ENCODE measurements around the gene ST8SIA6.

Gene ST8SIA6

GRCh38 chr10:17387861-17388503 is 66.4 kb downstream of the ST8SIA6 start:
- DNase-seq (ENCODE audit: low read depth in 2 of 3, low spot score in 1 of 3): no peak

- DNase-seq (ENCODE audit: low read depth in 2 of 3, low spot score in 1 of 3): no peak
Measured at GRCh38 chr10:17386616-17387075, 67.7 kb downstream of the ST8SIA6 start.

DNA sequence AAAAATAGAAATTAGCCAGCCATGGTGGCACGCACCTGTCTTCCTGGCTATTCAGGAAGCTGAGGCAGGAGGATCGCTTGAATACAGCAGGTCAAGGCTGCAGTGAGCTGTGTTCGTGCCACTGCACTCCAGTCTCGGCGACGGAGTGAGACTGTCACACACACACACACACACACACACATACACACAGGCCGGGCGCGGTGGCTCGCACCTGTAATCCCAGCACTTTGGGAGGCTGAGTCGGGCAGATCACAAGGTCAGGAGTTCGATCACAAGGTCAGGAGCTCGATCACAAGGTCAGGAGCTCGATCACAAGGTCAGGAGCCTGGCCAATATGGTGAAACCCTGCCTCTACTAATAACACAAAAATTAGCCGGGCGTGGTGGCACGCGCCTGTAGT is 68.4 kb downstream of the ST8SIA6 start:
- DNase-seq (ENCODE audit: low read depth in 2 of 3, low spot score in 1 of 3): no peak

DNA sequence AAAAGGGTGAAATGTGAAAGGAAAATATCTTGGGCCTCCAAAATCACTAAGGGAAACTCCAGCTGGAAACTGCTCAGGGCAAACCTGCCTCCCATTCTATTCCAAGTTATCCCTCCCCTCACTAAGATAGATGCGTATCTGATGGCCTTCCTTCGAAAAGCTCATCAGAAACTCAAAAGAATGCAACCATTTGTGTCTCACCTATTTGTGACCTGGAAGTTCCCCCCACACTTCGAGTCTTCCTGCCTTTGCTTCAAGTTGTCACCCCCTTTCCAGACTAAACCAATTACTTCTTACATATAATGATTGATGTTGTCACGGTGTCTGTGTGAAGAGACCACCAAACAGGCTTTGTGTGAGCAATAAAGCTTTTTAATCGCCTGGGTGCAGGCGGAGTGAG is 69.3 kb downstream of the ST8SIA6 start:
- DNase-seq (ENCODE audit: low read depth in 2 of 3, low spot score in 1 of 3): no peak

- no peak for DNase-seq (ENCODE audit: low read depth in 2 of 3, low spot score in 1 of 3)
Measured at GRCh38 chr10:17383801-17384555, 70.4 kb downstream of the ST8SIA6 start.

DNA sequence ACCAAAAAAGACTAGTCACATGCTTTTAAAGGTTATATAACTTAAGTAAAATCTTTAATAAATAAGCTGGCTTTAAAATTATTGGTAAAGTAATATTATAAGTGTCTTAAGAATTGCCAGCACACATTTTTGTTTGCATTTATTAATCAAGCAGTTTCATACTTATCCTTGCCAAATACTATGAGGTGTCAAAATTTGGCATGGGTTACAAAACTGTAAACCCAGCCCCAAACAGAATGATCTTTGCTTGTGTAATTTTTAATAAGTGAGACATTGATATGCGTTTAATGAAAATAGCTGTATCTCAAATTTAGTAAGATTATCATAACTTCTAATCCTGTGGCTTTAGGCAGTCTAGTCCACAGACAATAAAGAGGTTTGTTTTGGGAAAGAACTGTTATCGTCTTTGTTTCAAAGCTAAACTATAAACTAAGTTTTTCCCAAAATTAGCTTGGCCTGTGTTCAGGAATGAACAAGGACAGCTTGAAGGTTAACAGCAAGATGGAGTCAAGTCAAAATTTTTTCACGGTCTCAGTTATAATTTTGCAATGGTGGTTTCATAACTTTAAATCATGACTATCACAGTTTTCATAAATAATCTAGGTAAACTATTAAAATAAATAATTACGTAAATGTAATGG is 72.8 kb downstream of the ST8SIA6 start:
- DNase-seq (ENCODE audit: low read depth in 2 of 3, low spot score in 1 of 3): no peak

- DNase-seq (ENCODE audit: low read depth in 2 of 3, low spot score in 1 of 3): no peak
Measured at GRCh38 chr10:17380888-17381287, 73.5 kb downstream of the ST8SIA6 start.

DNA sequence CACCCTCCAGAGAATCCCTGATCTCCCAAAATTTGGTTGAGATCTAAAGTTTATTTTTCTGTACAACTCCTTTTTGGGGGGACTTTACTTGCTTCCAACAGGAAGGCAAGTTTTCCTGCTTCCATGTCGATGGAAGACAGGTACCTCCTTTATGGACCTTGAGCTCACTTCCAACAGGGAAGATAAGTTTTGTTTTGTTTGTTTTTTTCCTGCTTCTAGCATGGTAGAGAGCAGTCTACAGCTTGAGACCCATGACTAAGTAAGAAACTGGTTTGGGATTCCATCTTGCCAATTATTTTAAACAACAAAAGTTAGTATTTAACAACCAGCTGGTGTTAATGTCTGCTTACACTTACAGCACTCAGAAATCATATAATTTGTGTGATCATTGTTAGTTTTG is 74.4 kb downstream of the ST8SIA6 start:
- no peak for DNase-seq (ENCODE audit: low read depth in 2 of 3, low spot score in 1 of 3)

- no peak for DNase-seq (ENCODE audit: low read depth in 2 of 3, low spot score in 1 of 3)
Measured at GRCh38 chr10:17379151-17379690, 75.2 kb downstream of the ST8SIA6 start.

DNA sequence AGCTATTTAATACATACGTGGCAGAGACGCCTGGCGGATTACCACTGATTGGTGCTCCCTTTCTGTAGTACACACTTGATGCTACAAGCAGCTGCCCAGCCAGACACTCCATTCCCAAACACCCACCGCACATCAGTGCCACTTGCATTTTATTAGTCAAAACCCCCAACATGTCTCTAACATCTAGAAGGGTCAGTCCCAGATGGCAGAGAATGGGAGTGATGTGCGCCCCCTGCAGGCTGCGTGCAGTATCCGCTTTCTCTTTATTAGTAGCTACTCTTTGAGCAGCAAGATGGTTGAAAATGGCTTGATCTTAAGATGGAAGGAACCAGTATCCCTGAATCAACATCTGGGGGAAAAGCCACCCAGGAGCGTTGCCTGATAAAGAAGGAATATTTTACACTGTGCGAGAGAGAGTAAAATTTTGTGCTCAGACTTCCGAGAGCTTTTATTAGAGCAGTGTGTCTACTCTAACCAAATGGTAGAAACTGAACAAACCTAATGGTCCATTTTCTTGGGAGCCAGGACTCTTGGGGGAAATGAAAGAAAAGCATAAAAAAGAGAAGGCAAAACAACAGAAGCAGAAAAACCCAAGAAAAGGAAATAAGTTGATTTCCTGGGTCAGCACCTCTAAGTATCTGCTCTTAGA is 78.3 kb downstream of the ST8SIA6 start:
- DNase-seq (ENCODE audit: low read depth in 2 of 3, low spot score in 1 of 3): peak in 2 of 3 donors; percentile 20 to 24

GRCh38 chr10:17368708-17369272 is 85.6 kb downstream of the ST8SIA6 start:
- no peak for DNase-seq (ENCODE audit: low read depth in 2 of 3, low spot score in 1 of 3)

GRCh38 chr10:17366705-17367104 is 87.7 kb downstream of the ST8SIA6 start:
- no peak for DNase-seq (ENCODE audit: low read depth in 2 of 3, low spot score in 1 of 3)

DNA sequence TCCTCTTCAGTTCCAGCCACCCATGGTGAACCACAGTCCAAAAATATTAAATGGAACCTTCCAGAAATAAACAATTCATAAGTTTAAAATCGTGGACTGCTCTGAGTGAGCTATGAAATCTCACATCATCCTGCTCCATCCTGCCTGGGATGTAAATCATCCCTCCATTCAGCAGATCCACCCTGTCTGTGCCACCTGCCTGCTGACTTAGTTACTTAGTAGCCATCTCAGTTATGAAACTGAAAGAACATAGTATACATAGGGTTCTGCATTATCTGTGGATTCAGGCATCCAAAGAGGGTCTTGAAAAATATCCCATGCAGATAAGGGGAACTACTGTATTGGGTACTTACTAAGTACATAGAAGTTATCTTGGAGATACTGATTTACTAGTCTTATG is 89.0 kb downstream of the ST8SIA6 start:
- DNase-seq (ENCODE audit: low read depth in 2 of 3, low spot score in 1 of 3): no peak

GRCh38 chr10:17358461-17358860 is 95.9 kb downstream of the ST8SIA6 start:
- DNase-seq (ENCODE audit: low read depth in 2 of 3, low spot score in 1 of 3): no peak

GRCh38 chr10:17357781-17358180 is 96.6 kb downstream of the ST8SIA6 start:
- DNase-seq (ENCODE audit: low read depth in 2 of 3, low spot score in 1 of 3): no peak

DNA sequence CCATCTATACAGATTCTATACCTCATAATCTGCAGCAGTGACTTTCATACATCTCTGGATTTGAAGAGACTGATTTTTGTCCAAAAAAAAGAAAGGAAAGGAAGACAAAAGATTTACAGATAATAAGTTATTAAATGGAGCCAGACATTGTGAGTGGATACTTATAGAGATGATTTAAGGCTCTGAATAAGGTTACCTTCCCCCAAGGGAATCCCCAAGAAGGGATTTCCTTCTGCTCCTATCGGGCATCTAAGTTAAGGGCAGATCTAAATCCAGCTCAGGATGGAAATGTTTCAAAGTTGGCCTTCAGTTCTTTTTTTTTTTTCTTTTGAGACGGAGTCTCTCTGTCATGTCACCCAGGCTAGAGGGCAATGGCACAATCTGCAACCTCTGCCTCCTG is 97.6 kb downstream of the ST8SIA6 start:
- DNase-seq (ENCODE audit: low read depth in 2 of 3, low spot score in 1 of 3): no peak

- no peak for DNase-seq (ENCODE audit: low read depth in 2 of 3, low spot score in 1 of 3)
Measured at GRCh38 chr10:17354781-17355180, 99.6 kb downstream of the ST8SIA6 start.

- DNase-seq (ENCODE audit: low read depth in 2 of 3, low spot score in 1 of 3): no peak
Measured at GRCh38 chr10:17353568-17354300, 100.7 kb downstream of the ST8SIA6 start.

DNA sequence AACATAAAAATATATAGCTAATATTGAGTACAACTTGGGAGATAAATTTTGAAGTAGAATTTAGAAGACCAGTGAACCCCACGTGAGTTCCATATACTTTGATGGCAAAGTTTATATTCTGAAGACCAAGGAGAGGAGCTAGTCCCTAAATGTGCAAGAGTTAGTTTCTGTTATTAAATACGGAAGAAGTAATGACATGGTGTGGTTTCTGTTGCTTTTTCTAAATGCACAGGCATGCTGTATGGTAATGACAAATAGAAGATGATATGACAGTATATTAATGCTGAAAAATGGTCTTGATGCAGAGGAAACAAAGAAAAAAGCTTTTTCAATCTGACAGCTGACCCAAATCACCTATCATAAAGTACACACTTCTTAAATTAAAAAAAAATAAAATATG is 101.8 kb downstream of the ST8SIA6 start:
- DNase-seq (ENCODE audit: low read depth in 2 of 3, low spot score in 1 of 3): no peak

- no peak for DNase-seq (ENCODE audit: low read depth in 2 of 3, low spot score in 1 of 3)
Measured at GRCh38 chr10:17351506-17351905, 102.9 kb downstream of the ST8SIA6 start.
